HepG2 (cell line): ENCODE measurements around the gene ZNF431. TPM values are rescaled to one million over a fixed set of nuclear protein-coding genes. Genes with fewer than 3 reads are reported as not detected.

ENCODE experiments used
- BORCS8-MEF2B ChIP-seq: sonication (generic); formaldehyde crosslinking; IDR thresholded peaks from 2 replicates; pipeline ENCODE4 v1.8.0; 2022; ENCODE audit warnings: mild to moderate bottlenecking, missing genetic modification reagents
- FOXM1 ChIP-seq: sonication (generic); formaldehyde crosslinking; IDR thresholded peaks from 2 replicates; pipeline ENCODE4 v1.5.0; 2020; ENCODE audit warnings: missing genetic modification reagents
- GPBP1L1 ChIP-seq: sonication (generic); formaldehyde crosslinking; IDR thresholded peaks from 2 replicates; pipeline ENCODE4 v1.5.0; 2020; ENCODE audit warnings: mild to moderate bottlenecking, missing genetic modification reagents
- GTF3A ChIP-seq: sonication (generic); formaldehyde crosslinking; conservative IDR thresholded peaks from 2 replicates; pipeline ENCODE4 v1.4.0; 2020; ENCODE audit warnings: mild to moderate bottlenecking, missing genetic modification reagents
- HNF4A ChIP-seq: sonication (generic); formaldehyde crosslinking; IDR thresholded peaks from 2 replicates; pipeline ENCODE4 v1.4.0; 2020; ENCODE audit warnings: missing genetic modification reagents
- MAZ ChIP-seq, 2 experiments: sonication (generic) in 1 of 2; formaldehyde crosslinking in 1 of 2; IDR thresholded peaks; 2 replicates each; pipeline versions ENCODE4 v1.5.0 to v1.6.1; 2012 to 2020; ENCODE audit warnings: low read depth in 2 of 2, mild to moderate bottlenecking in 2 of 2, borderline replicate concordance in 1 of 2, improper control_type of control experiment in 1 of 2, low read length in 1 of 2, missing genetic modification reagents in 1 of 2, moderate library complexity in 1 of 2
- ONECUT2 ChIP-seq: sonication (generic); formaldehyde crosslinking; IDR thresholded peaks from 2 replicates; pipeline ENCODE4 v1.4.0; 2020; ENCODE audit warnings: missing genetic modification reagents
- PPARG ChIP-seq: conservative IDR thresholded peaks from 2 replicates; pipeline ENCODE4 v1.6.1; 2016; ENCODE audit warnings: missing biosample characterization, missing genetic modification reagents
- ZHX2 ChIP-seq, 2 experiments: sonication (generic) in 1 of 2; formaldehyde crosslinking in 1 of 2; IDR thresholded peaks; 2 replicates each; pipeline versions ENCODE4 v1.6.1 to v1.9.0; 2014 to 2022; ENCODE audit warnings: antibody characterized with exemption in 1 of 2, borderline replicate concordance in 1 of 2, inconsistent platforms in 1 of 2, low read depth in 1 of 2, missing genetic modification reagents in 1 of 2
- ZNF20 ChIP-seq: sonication (generic); formaldehyde crosslinking; IDR thresholded peaks from 2 replicates; pipeline ENCODE4 v1.4.0; 2020; ENCODE audit warnings: mild to moderate bottlenecking, moderate library complexity, missing genetic modification reagents
- ZNF24 ChIP-seq: fragments of 450-650 bp; IDR thresholded peaks from 2 replicates; pipeline ENCODE4 v1.6.1; 2017; ENCODE audit warnings: antibody characterized with exemption, mild to moderate bottlenecking
- ZNF280D ChIP-seq: sonication (generic); formaldehyde crosslinking; IDR thresholded peaks from 2 replicates; pipeline ENCODE4 v1.5.1; 2020; ENCODE audit warnings: mild to moderate bottlenecking, missing genetic modification reagents
- ZNF550 ChIP-seq: sonication (generic); formaldehyde crosslinking; IDR thresholded peaks from 2 replicates; pipeline ENCODE4 v1.4.0; 2020; ENCODE audit warnings: mild to moderate bottlenecking, missing genetic modification reagents, borderline replicate concordance
- ZNF790 ChIP-seq: sonication (generic); formaldehyde crosslinking; IDR thresholded peaks from 2 replicates; pipeline ENCODE4 v1.8.0; 2022; ENCODE audit warnings: missing genetic modification reagents, mild to moderate bottlenecking, borderline replicate concordance
- ZNF839 ChIP-seq: sonication (generic); formaldehyde crosslinking; IDR thresholded peaks from 2 replicates; pipeline ENCODE4 v1.4.0; 2020; ENCODE audit warnings: missing genetic modification reagents, mild to moderate bottlenecking, borderline replicate concordance
- ZSCAN21 ChIP-seq: sonication (generic); formaldehyde crosslinking; IDR thresholded peaks from 2 replicates; pipeline ENCODE4 v1.8.0; 2022; ENCODE audit warnings: mild to moderate bottlenecking, missing genetic modification reagents, moderate library complexity, borderline replicate concordance
- polyA plus RNA-seq, 8 experiments: library from polyadenylated mRNA; depleted of rRNA in 3 of 8; stranded (reverse) in 7 of 8; unstranded in 1 of 8; fragments of >200 nt; fragmentation: Illumina TruSeq in 4 of 8; extraction: Trizol in 4 of 8; gene quantifications; 2 replicates each; pipeline versions ENCODE4 v1.2.1 to v1.2.3, GENCODE V29; 2011 to 2016; ENCODE audit warnings: low read depth in 4 of 8, missing spikeins in 1 of 8, mixed read lengths in 1 of 8; ENCODE audit not compliant: insufficient read depth in 1 of 8
- total RNA-seq, 5 experiments: library from RNA; depleted of rRNA; stranded (reverse); fragments of >200 nt; fragmentation: Illumina TruSeq; extraction: Trizol; gene quantifications; 2 replicates each; pipeline ENCODE4 v1.2.3, GENCODE V29; 2016; ENCODE audit warnings: low read depth in 1 of 5

The ZNF431 gene
- total and polyA plus RNA-seq, 2 of the 13 experiments (the other 11 are each of a cell fraction or from before 2014, with no cell fraction given) = 4.4 to 11.8 TPM

GRCh38 chr19:21141787-21142464 is at the start of gene ZNF431 (continued):
- TF ChIP-seq ZNF20 (no peak), ZNF550 (CRISPR knock-in tag) (no peak), ZNF24 (no peak), HNF4A (no peak), ZHX2 (IDR thresholded peaks at IDR 0.05; ENCODE audit: low read depth) (no peak), ZHX2 (CRISPR knock-in tag; IDR thresholded peaks at IDR 0.05; ENCODE audit: borderline replicate concordance) (no peak), BORCS8-MEF2B (CRISPR knock-in tag) (0 out of 2 replicates have a peak, but pooled peaks have one; percentile 36), FOXM1 (CRISPR knock-in tag) (no peak), ONECUT2 (CRISPR knock-in tag) (no peak), ZNF280D (CRISPR knock-in tag) (no peak), ZSCAN21 (CRISPR knock-in tag) (no peak), ZNF839 (0 out of 2 replicates have a peak, but pooled peaks have one; percentile 47), MAZ (IDR thresholded peaks at IDR 0.05; ENCODE audit: borderline replicate concordance, low read depth, low read length) (no peak), MAZ (CRISPR knock-in tag; IDR thresholded peaks at IDR 0.05; ENCODE audit: low read depth) (no peak), GPBP1L1 (CRISPR knock-in tag) (no peak), PPARG (CRISPR knock-in tag) (no peak), ZNF790 (CRISPR knock-in tag) (no peak), GTF3A (0 out of 2 replicates have a peak, but pooled peaks have one; percentile 56)
